CD4-positive, alpha-beta T cell treated with Interleukin-12 subunit alpha and Interleukin-12 subunit beta, for 1 hour (primary cell): Measurements from ENCODE around the gene DST.
"Not testable (repeated sequence)": the region's sequence is repeated elsewhere in the genome, so short reads cannot be mapped to it uniquely, and the experiment has no call there.

Experiments used
- DNase-seq: peaks from one replicate; pipeline ENCODE4 v3.0.0-alpha.2; 2020

DST gene

GRCh38 chr6:56514395-56514794, 128.3 kb downstream of the DST start:
- DNase-seq = no peak

DNA sequence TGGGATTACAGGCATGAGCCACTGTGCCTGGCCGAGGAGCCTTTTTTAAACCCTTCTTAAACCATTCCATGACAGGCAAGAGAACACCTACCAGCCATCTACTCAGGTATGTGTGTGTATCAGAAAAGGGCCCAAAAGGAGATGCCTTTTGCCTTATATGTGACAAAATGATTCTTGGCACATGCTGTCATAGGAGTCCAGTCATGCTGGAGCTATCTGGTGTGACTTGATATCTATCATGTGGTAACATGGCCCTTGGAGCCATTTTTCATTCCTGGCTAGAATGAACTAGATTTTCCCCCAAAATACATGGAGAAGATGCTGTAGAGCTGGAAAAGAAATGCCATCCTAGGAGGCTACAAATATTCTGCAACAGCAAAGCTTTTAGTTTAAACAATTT, 129.1 kb downstream of the DST start:
- no peak for DNase-seq

DNA sequence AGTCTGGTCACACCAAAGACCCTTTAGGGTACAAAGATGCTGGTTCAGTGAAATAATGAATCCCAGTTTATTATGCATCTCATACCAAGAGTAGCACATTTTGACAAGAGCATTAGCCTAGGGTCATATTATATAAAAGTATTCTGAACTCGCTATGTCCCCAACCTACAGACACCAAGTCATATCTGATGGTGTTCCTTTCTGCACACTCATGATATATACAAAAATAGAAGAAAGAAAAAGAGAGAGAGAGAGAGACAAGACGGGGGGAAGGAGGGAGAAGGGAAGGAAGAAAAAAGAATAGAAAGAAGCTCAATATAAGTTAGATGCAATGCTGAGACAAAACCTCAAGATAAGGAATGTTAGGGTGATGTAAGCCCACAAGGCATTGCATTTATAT, 131.1 kb downstream of the DST start:
- DNase-seq = no peak

DNA sequence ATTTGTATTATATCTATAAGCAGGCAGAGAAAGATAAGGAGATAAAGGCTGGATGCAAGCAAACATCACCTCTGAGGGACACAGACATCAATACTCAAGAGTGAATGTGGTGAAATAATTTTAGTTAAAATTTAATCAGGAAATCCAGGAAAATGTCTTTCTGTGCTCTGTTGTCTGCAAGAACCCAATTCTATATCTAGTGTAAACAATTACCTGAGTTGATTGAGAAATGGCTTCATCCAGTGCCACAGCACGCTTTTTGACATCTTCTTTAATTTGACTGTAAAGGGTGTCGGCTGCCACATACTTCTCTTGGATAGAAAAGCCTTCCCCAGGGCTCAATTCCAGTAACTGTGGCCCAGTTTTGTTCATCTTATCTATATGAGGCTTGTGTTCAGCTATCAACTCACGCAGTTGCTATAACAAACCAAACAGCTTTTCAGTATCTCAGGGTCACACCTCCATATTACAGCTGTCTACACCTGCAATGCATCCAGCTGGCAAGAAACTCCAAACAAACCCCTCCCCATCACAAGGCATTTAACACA, 131.6 kb downstream of the DST start:
- DNase-seq = no peak

DNA sequence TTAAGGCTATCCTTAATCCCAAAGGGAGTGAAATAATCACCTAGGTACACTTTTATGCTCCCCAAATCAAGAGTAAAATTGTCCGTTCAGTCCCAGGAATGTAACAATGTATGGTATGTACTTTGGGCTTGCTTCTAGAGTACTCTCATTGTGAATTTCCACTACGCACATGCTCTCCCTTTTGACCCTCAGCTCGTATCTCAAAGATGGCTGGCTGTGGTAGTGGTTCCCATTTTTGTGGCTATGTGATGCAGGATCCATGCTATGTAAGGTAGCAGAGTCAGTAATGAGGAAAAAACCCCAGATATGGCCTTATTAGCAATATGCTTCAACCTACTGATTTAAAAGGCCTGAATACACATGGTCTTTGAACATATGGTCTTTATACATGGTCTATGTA, 133.7 kb downstream of the DST start:
- DNase-seq = no peak

- no peak for DNase-seq
These were observed 135.2 kb downstream of the DST start for GRCh38 chr6:56507517-56507916.

DNA sequence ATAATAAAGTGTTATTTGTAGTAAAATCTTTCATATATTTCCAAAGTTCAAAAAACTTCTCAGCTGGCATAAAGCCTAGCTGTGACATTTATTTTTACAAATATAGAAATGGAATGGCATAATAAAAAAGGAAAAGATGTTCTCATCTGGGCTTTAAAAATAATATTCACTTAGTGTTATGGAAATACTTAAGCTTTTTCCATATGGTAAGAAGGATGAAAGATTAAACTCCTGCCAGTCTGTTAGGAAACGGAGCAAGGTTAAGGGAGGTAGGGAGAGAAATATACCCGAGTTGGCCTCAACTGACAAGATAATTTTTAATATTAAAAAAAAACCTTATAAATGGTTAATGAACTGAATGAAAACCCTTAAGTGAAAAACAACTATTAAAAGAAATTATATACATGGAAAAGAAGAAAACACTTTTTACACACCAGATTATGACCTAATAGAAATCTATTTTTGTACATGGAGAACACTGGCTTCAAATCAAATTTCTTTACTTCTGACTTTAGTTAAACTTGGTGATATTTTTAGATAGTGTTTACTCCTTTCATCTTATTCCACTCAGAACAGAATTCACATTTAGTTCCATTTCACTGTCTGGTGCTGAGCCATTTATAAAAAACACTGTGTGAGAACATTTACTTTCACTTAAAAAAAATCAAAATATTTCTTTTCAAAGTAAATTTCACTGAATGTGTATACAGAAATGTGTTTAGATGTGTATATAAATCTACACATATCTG, 137.0 kb downstream of the DST start:
- DNase-seq = no peak

- no peak for DNase-seq
These were observed 140.7 kb downstream of the DST start for GRCh38 chr6:56501993-56502392.

DNA sequence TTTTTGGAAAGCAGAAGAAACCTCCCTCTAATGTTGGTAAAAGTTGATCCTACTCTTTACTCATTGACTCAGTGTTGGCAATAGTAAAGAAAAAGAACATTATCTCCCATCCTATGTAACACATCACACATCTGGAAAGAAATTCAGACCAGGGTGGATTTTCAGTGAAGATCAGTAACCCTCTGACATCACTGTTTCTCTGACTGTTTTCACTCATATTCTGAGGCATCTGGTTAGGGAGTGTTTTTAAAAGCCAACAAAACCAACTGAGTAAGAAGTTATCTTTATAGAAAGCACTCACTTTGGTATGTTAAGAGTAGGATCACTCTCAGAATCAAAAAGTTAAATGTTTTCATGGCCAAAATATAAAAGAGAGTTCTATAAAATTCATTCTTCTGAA, 143.6 kb downstream of the DST start:
- DNase-seq = no peak

- DNase-seq = no peak
These were observed 145.0 kb downstream of the DST start for GRCh38 chr6:56497691-56498090.

DNA sequence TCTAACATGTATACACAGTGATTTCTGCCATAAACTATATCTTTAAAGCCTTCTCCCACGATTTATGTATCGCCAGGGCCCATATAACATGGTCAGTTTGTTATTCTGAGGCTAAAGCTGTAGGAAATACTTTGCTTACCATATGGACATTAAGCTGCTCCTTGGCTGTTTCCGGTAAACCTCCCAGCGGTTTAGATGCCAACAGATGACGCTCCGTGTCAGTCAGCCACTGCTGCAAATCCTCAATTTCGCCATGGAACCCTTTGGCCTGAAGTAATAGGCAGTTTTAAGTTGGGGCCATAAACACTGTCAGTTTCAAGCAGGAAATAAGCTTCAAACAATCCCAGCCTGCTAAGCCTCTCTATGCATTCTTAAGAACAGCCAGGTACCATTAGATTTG, 145.4 kb downstream of the DST start:
- DNase-seq = no peak

DNA sequence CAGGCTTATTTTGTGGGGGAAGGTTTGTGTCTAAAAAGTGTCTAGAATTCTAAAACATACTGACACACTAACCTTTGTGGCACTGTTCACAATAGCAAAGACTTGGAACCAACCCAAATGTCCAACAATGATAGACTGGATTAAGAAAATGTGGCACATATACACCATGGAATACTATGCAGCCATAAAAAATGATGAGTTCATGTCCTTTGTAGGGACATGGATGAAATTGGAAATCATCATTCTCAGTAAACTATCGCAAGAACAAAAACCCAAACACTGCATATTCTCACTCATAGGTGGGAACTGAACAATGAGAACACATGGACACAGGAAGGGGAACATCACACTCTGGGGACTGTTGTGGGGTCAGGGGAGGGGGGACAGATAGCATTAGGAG, 146.0 kb downstream of the DST start:
- DNase-seq = not testable (repeated sequence)

DNA sequence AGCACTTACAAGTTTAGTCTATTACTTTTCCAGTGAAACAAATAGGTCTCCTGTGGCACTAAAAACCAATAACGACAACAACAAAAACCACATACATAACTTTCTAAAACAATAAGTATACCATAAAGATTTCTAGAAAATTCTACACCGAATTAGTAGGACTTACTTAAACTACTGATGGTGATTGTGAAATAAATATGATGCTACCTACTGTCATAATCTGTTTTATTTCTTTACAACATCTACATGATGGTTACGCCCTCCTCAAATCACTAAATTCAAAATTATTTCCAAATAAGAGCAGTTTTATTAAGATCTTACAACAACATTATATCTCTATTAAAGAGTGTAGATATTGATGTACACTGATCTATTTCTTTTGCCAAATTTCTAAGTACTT, 147.0 kb downstream of the DST start:
- DNase-seq = no peak

GRCh38 chr6:56491606-56492328, 150.9 kb downstream of the DST start:
- DNase-seq = no peak

DNA sequence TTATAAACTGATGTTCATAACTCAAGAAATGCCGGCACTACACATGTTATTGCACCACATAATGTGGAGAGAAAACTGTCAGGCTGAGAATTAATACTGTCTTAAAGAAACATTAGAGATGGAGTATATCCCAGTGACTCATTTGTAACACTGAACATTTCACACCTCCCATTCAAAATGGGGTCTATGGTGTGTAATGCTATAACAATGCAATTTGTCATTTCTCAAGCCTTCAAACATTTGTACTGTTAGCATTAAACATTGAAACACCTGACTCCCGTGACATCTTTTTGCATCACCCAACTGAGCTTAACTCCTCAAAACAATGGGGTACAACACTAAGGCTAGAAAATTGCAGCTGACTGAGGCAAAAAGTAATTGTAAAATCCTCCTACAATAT, 151.7 kb downstream of the DST start:
- no peak for DNase-seq

GRCh38 chr6:56489559-56489958, 153.1 kb downstream of the DST start:
- DNase-seq = no peak

DNA sequence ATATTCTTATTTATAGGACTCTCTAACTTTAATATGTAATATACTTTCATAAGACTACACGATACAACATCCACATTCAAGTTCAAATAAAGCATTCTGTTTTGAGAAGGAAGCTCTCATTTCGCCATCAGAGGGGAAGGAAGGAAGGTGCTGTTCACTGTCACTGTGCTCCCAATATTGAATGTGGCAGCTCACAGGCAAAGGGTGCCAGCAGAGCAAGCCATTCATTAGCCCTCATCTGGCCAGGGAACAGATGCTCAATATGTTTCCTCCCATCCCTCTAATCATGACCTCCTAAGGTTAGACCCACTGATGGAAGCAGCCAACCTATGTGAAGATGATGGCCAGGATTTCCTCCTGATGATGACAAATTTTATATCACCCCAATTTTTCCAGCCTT, 154.4 kb downstream of the DST start:
- DNase-seq = no peak

- no peak for DNase-seq
These were observed 156.0 kb downstream of the DST start for GRCh38 chr6:56486681-56487080.

- no peak for DNase-seq
These were observed 158.0 kb downstream of the DST start for GRCh38 chr6:56484669-56485068.

- DNase-seq = no peak
These were observed 158.8 kb downstream of the DST start for GRCh38 chr6:56483929-56484328.

- DNase-seq = no peak
These were observed 160.2 kb downstream of the DST start for GRCh38 chr6:56482525-56482924.

DNA sequence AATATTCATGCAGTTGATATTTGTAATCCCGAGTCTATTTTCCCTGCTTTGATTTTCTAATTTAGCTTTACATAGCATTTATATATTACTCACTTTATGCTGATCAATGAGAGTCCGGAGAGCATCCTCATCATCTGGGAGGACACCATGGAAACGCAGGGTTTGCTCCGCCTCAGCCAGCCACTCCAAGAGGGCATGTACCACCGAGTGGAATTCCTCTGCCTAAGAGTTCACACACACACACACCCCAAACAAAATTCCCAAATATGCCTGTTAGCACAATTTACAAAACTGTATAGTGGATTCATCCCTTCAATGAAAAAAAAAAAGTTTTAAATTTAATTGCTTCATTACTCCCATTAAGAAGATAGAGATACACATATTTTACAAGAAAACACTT, 160.7 kb downstream of the DST start:
- no peak for DNase-seq

DNA sequence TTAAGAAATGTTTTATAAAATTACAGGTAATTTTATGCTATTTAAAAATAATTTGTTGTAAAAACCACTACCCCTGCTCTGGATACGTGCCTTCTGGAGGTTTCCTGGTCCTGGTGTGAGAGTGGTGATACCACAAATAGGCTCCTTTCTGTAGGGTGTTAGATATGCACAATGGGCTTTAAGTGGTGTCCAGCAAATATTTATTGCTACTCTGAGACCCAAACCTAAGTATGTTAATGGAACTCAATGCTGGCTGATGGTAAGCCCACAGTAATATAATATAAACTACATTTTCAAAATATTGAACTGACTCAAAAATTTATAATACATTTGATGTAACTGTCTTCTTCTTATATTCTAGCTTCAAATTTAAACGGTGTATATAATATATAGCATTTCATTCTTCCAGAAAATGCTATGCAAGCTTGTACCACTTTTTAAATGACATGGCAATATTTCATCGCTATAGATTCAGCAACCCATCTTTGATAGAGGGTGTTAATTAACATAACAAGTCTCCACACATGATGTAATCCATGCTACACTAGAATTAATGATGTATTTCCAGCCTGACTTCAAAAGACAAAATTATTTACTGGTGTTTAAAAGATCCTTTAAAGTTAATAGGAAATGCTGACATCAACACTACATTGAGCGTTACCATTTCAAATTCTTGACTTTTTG, 161.9 kb downstream of the DST start:
- DNase-seq = no peak

GRCh38 chr6:56480246-56480645, 162.4 kb downstream of the DST start:
- DNase-seq = no peak
